Nephron (organoid): ENCODE data around the gene PIGZ.

Experiments used
- H3K27ac Mint-ChIP-seq, 3 experiments: 2 replicates each; pipeline ENCODE4 v1.8.0; 2020; ENCODE audit warnings: mixed read lengths in 3 of 3, mild to moderate bottlenecking in 2 of 3, moderate library complexity in 1 of 3
- H3K27me3 Mint-ChIP-seq: 2 replicates; pipeline ENCODE4 v1.8.0; 2021; ENCODE audit warnings: low read depth, mild to moderate bottlenecking, moderate library complexity, mixed read lengths
- H3K36me3 Mint-ChIP-seq: 2 replicates; pipeline ENCODE4 v1.8.0; 2020; ENCODE audit warnings: low read depth, mixed read lengths
- H3K4me1 Mint-ChIP-seq: 2 replicates; pipeline ENCODE4 v1.8.0; 2020; ENCODE audit warnings: mixed read lengths
- H3K4me3 Mint-ChIP-seq, 3 experiments: 2 replicates each; pipeline ENCODE4 v1.8.0; 2020; ENCODE audit warnings: mild to moderate bottlenecking in 3 of 3, mixed read lengths in 3 of 3, moderate library complexity in 2 of 3
- H3K9me3 Mint-ChIP-seq: 2 replicates; pipeline ENCODE4 v1.8.0; 2020; ENCODE audit warnings: mixed read lengths
- TF ChIP-seq, protein P1 (sequence below), 3 experiments: fragments of 200-600 bp; sonication (generic); IDR thresholded peaks; one replicate each; pipeline ENCODE4 v1.5.0; 2021; ENCODE audit warnings: antibody characterized with exemption in 3 of 3; ENCODE audit not compliant: unreplicated experiment in 3 of 3

Gene PIGZ

GRCh38 chr3:196976941-196977340, 8.3 kb upstream of the PIGZ start:
- no peak overlapping the region for H3K27ac Mint-ChIP-seq
- peaks cover 8% of the 10 kb centered on the region for H3K9me3 Mint-ChIP-seq
- no peaks in the 10 kb centered on the region for H3K4me1 Mint-ChIP-seq
- H3K27me3 Mint-ChIP-seq: peaks cover 16% of the 10 kb centered on the region
- TF ChIP-seq, protein P1, sequence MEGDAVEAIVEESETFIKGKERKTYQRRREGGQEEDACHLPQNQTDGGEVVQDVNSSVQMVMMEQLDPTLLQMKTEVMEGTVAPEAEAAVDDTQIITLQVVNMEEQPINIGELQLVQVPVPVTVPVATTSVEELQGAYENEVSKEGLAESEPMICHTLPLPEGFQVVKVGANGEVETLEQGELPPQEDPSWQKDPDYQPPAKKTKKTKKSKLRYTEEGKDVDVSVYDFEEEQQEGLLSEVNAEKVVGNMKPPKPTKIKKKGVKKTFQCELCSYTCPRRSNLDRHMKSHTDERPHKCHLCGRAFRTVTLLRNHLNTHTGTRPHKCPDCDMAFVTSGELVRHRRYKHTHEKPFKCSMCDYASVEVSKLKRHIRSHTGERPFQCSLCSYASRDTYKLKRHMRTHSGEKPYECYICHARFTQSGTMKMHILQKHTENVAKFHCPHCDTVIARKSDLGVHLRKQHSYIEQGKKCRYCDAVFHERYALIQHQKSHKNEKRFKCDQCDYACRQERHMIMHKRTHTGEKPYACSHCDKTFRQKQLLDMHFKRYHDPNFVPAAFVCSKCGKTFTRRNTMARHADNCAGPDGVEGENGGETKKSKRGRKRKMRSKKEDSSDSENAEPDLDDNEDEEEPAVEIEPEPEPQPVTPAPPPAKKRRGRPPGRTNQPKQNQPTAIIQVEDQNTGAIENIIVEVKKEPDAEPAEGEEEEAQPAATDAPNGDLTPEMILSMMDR (IDR thresholded peaks at IDR 0.05; ENCODE audit: unreplicated experiment in 3 of 3): no peak
- H3K36me3 Mint-ChIP-seq: peaks cover 5% of the 10 kb centered on the region
- H3K4me3 Mint-ChIP-seq: no peak overlapping the region

- Mint-ChIP-seq H3K4me1 (no peaks in the 10 kb centered on the region), H3K9me3 (no peaks in the 10 kb centered on the region), H3K27ac (no peak overlapping the region), H3K27me3 (peaks cover 23% of the 10 kb centered on the region), H3K36me3 (no peaks in the 10 kb centered on the region), H3K4me3 (no peak overlapping the region)
- TF ChIP-seq, protein P1 (IDR thresholded peaks at IDR 0.05; ENCODE audit: unreplicated experiment in 3 of 3): no peak
These were observed 6.7 kb upstream of the PIGZ start for GRCh38 chr3:196975349-196975748.

DNA sequence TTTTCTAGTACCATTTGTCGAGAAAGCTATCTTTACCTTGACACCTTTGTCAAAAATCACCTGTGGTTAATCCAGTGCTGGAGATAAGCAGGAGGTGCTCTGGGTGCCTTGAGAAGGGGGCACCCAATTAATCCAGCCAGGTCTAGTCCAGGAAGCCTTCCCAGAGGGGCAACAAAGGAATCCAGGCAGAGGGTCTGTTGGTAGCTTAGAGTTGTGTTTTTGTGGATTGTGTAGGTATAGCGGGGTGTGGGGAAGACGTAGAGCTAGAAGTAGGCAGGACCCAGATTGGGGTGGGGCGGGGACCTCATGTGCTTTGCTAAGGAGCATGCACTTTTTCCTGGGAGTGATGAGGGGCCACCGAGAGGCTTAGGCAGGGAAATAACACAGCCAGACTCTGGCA, 6.0 kb upstream of the PIGZ start:
- Mint-ChIP-seq H3K27ac (no peak overlapping the region), H3K4me1 (no peaks in the 10 kb centered on the region), H3K27me3 (peaks cover 27% of the 10 kb centered on the region), H3K36me3 (no peaks in the 10 kb centered on the region), H3K9me3 (no peaks in the 10 kb centered on the region), H3K4me3 (no peak overlapping the region)
- TF ChIP-seq, protein P1 (IDR thresholded peaks at IDR 0.05; ENCODE audit: unreplicated experiment in 3 of 3): no peak

DNA sequence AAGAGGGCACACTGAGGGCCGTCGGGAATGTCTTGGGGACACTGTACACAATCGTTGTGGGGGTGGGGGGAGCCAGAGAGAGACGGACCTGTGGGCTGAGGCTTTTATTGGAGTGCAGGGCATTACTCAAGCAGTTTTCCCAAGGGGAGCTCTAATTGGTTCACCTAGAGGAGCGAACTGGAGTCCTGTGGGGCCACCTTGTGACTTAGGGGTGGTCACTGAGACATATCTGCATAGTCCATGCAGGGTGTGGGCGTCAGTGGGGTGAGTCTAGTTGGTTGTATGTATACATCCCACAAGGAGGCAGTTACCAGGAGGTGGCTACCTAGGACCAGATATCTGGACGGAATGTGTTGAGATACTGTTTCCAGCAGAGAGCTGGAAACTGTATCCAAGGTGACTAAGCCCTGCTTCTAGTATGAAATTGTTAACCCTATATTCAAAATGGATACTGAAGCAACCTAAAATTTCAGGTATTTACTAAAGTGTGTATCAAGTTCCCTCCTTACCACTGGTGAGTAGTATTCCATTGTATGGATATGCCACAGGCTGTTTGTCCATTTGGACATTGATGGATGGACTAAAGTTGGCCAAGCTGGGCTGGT, 2.6 kb upstream of the PIGZ start:
- peak overlapping the region; percentile 32 to 87 (median 85) for H3K4me3 Mint-ChIP-seq
- no peaks in the 10 kb centered on the region for H3K36me3 Mint-ChIP-seq
- H3K27ac Mint-ChIP-seq: no peak overlapping the region
- TF ChIP-seq, protein P1 (IDR thresholded peaks at IDR 0.05; ENCODE audit: unreplicated experiment in 3 of 3): no peak
- no peaks in the 10 kb centered on the region for H3K4me1 Mint-ChIP-seq
- H3K27me3 Mint-ChIP-seq: peaks cover 40% of the 10 kb centered on the region
- H3K9me3 Mint-ChIP-seq: no peaks in the 10 kb centered on the region

DNA sequence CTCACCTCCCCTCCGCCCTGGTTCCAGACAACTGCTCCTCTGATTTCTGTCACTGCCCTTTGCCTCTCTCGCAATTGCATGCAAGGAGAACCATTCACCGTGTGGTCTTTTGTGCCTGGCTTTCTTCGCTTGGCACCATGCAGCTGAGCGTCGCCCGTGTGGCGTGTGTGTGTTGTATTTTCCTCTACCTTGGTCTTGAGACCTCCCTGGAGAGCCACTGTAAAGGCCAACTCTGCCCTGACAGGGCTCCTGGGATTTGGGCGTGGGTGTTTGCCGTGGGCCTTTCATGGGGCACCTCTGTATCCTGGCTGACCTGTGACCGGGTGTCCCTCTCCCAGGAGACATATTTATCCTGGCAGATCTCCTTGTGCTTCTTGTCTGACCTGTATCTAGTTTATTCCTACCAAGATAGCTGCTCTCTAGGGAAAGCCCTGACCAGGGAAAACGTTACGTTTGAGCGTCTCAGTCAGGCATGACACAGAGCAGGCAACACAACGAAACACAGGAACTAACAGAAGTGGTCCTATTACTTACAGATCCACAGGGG, 2.0 kb upstream of the PIGZ start:
- Mint-ChIP-seq H3K4me1 (no peaks in the 10 kb centered on the region), H3K9me3 (no peaks in the 10 kb centered on the region), H3K36me3 (no peaks in the 10 kb centered on the region), H3K4me3 (peak overlapping the region; percentile 82 to 87 (median 85)), H3K27ac (no peak overlapping the region), H3K27me3 (peaks cover 46% of the 10 kb centered on the region)
- TF ChIP-seq, protein P1 (IDR thresholded peaks at IDR 0.05; ENCODE audit: unreplicated experiment in 3 of 3): no peak
